ENCODE data around the gene BTBD17. TPM values are rescaled to one million over a fixed set of nuclear protein-coding genes. Genes with fewer than 3 reads are reported as not detected.

The BTBD17 gene
- total and polyA plus RNA-seq, 10 of the 15 experiments (the other 5 are each of a cell fraction or from before 2014, with no cell fraction given), result not detected

GRCh38 chr17:74394977-74395376 lies 33.3 kb upstream of the BTBD17 start:
- Histone ChIP-seq H3K9ac (ENCODE audit: control insufficient read depth, insufficient read depth, low read length) (no peak overlapping the region), H2AFZ (ENCODE audit: control insufficient read depth, low read depth, low read length) (no peak overlapping the region), H3K79me2 (ENCODE audit: control insufficient read depth, insufficient read depth, low read length) (no peaks in the 10 kb centered on the region), H4K20me1 (ENCODE audit: control insufficient read depth, insufficient read depth) (no peaks in the 10 kb centered on the region), H3K36me3 (ENCODE audit: control insufficient read depth in 2 of 2, insufficient read depth in 2 of 2, low read length in 1 of 2) (no peaks in the 10 kb centered on the region), H3K27ac (ENCODE audit: control insufficient read depth, insufficient read depth) (no peak overlapping the region), H3K4me1 (ENCODE audit: control insufficient read depth, insufficient read depth, low read length) (no peaks in the 10 kb centered on the region), H3K4me3 (no peak overlapping the region), H3K27me3 (replicated peaks in 1 of 2; ENCODE audit: control insufficient read depth in 2 of 2, insufficient read depth in 2 of 2, low read length in 1 of 2) (no peaks in the 10 kb centered on the region; a peak in 1 of 4 replicates), H3K4me2 (ENCODE audit: control insufficient read depth, insufficient read depth) (no peak overlapping the region), H3K9me3 (replicated peaks; ENCODE audit: control insufficient read depth, insufficient read depth, low read length) (no peaks in the 10 kb centered on the region)
- no peak for DNase-seq (ENCODE audit: low read depth, low spot score)
- TF ChIP-seq NKRF (conservative IDR thresholded peaks at IDR 0.05) (no peak), CBFB (IDR thresholded peaks at IDR 0.05; ENCODE audit: low read depth) (no peak), RELB (IDR thresholded peaks at IDR 0.05; ENCODE audit: low read depth) (no peak), ZSCAN29 (IDR thresholded peaks at IDR 0.05) (no peak), RBBP5 (conservative IDR thresholded peaks at IDR 0.05) (no peak), ZBED1 (IDR thresholded peaks at IDR 0.05; ENCODE audit: borderline replicate concordance) (no peak), MYC (IDR thresholded peaks at IDR 0.05; ENCODE audit: insufficient read depth, insufficient read length, insufficient replicate concordance, low read length, severe bottlenecking) (no peak), IRF3 (IDR thresholded peaks at IDR 0.05) (no peak), NRF1 (conservative IDR thresholded peaks at IDR 0.05; ENCODE audit: low read depth, low read length) (no peak), TARDBP (IDR thresholded peaks at IDR 0.05; ENCODE audit: borderline replicate concordance) (no peak), MAX (IDR thresholded peaks at IDR 0.05; ENCODE audit: low read depth, low read length) (no peak), YBX1 (IDR thresholded peaks at IDR 0.05) (no peak), KAT2A (conservative IDR thresholded peaks at IDR 0.05; ENCODE audit: control insufficient read depth, low read depth, low read length) (no peak), HDAC6 (IDR thresholded peaks at IDR 0.05; ENCODE audit: unreplicated experiment) (no peak), BCLAF1 (IDR thresholded peaks at IDR 0.05) (no peak), ATF3 (IDR thresholded peaks at IDR 0.05; ENCODE audit: borderline replicate concordance, extremely low read depth, low read depth, low read length) (no peak)
- RAD21 ChIA-PET (ENCODE audit: unreplicated experiment), result no interaction called here
- whole genome bisulfite sequencing (ENCODE audit: insufficient coverage, insufficient replicate concordance, low lambda C conversion rate, missing lambda C conversion rate), result 53% methylated on average over 7 of the region's 7 CpGs
- POLR2A ChIA-PET, result interaction anchor here (0.6 kb wide), 1 partner anchor 9 kb away, joined by 3 read pairs; no protein-coding TSS in a partner anchor
- in situ Hi-C loops (cut with MboI), result no loop called here
- no TSS peak for BruUV-seq (replicated peaks)
- intact Hi-C loops (cut with micrococcal nuclease; ENCODE audit: unreplicated experiment), result no loop called here
- no peak for ATAC-seq
- SMC1A ChIA-PET (ENCODE audit: uncharacterized antibody, unreplicated experiment), result interaction anchor here (2.1 kb wide), 1 partner anchor 58 kb away, joined by 6 read pairs; no protein-coding TSS in a partner anchor
- FAIRE-seq, result no peak
- CTCF ChIA-PET, result interaction anchor here (1.1 to 2.5 kb wide), 4 partner anchors 10 to 63 kb away, joined by 4 to 14 read pairs (median 6); no protein-coding TSS in a partner anchor

All from GM12878 (cell line).